ENCODE data around the gene OR2B2.
"Not testable (repeated sequence)": the region's sequence is repeated elsewhere in the genome, so short reads cannot be mapped to it uniquely, and the experiment has no call there.

The OR2B2 gene

DNA sequence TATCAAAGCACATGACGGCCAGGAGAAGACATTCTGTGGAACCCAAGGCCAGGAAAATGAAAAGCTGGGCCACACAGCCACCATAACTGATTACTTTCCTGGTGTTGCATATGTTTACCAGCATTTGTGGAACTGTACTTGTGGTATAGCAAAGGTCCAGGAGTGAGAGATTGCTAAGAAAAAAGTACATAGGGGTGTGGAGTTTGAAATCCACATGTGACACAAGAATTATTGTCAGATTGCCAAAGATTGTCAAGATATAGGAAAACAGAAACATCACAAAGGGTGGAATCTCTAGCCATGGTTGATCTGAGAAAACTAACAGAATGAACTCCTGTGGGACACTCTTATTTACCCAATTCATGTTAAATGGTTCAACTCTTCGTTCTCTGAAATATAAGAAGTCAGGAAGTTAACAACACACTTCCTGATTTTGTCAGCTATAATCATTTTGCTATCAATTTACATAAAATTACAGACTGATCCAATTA lies at the start of gene OR2B2:
TSS of gene OR2B2 (minus strand) at position 441 of the 491 bp plus-strand sequence. CDS start at position 364, 77 bp downstream.
- no peak for DNase-seq (ENCODE audit: low read depth)
- no peak within 1 kb of the TSS for H3K4me3 ChIP-seq (ENCODE audit: low read depth, low read length)
- TF ChIP-seq, protein P1, sequence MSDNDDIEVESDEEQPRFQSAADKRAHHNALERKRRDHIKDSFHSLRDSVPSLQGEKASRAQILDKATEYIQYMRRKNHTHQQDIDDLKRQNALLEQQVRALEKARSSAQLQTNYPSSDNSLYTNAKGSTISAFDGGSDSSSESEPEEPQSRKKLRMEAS (IDR thresholded peaks at IDR 0.05; ENCODE audit: low read depth, low read length), result no peak
- TF ChIP-seq CTCF (IDR thresholded peaks at IDR 0.05; ENCODE audit: low read depth, low read length) (no peak), MYC (IDR thresholded peaks at IDR 0.05; ENCODE audit: low read depth, low read length) (no peak), POLR2A (IDR thresholded peaks at IDR 0.05; ENCODE audit: extremely low read depth, insufficient read length) (no peak)

DNA sequence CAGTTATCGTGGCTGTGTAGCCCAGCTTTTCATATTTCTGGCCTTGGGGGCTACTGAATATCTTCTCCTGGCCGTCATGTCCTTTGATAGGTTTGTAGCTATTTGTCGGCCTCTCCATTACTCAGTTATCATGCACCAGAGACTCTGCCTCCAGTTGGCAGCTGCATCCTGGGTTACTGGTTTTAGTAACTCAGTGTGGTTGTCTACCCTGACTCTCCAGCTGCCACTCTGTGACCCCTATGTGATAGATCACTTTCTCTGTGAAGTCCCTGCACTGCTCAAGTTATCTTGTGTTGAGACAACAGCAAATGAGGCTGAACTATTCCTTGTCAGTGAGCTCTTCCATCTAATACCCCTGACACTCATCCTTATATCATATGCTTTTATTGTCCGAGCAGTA lies 45.3 kb upstream of the OR2B2 start:
- no peak for TF ChIP-seq CTCF (IDR thresholded peaks at IDR 0.05; ENCODE audit: low read depth, low read length)
- TF ChIP-seq, protein P1 (IDR thresholded peaks at IDR 0.05; ENCODE audit: low read depth, low read length), result no peak
- TF ChIP-seq MYC (IDR thresholded peaks at IDR 0.05; ENCODE audit: low read depth, low read length), result no peak
- no peak for TF ChIP-seq POLR2A (IDR thresholded peaks at IDR 0.05; ENCODE audit: extremely low read depth, insufficient read length)
- no peak overlapping the region for H3K4me3 ChIP-seq (ENCODE audit: low read depth, low read length)
- no peak for DNase-seq (ENCODE audit: low read depth)

- H3K4me3 ChIP-seq (ENCODE audit: low read depth, low read length), result no peak within 1 kb of the TSS
- TF ChIP-seq MYC (IDR thresholded peaks at IDR 0.05; ENCODE audit: low read depth, low read length) (no peak), POLR2A (IDR thresholded peaks at IDR 0.05; ENCODE audit: extremely low read depth, insufficient read length) (no peak), CTCF (IDR thresholded peaks at IDR 0.05; ENCODE audit: low read depth, low read length) (no peak)
- TF ChIP-seq, protein P1 (IDR thresholded peaks at IDR 0.05; ENCODE audit: low read depth, low read length), result no peak
- no peak for DNase-seq (ENCODE audit: low read depth)
These were observed 44.7 kb upstream of the OR2B2 start, which contains the start of gene OR2B6 for GRCh38 chr6:27956941-27957340. TSS of gene OR2B6 (plus strand) at chr6:27957241. CDS start at chr6:27957241, 0 bp downstream.

DNA sequence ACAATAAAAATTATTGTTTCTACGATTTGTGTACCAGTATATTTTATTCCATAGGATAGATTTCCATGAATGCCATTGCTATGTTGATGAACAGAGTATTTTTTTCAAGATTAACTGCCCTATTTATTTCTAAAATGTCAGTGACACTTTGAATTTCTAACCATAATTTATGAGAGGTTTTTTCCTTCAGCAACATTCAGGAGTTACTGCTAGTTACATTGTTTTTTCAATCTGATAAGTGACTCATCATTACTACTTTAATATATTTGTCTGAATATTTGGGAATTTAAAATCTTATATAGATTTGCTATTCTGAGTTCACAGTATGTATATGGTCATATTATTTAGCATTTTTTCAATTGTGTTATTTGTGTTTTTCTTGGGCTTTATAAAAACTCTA lies 38.8 kb upstream of the OR2B2 start:
- H3K4me3 ChIP-seq (ENCODE audit: low read depth, low read length), result no peak overlapping the region
- no peak for DNase-seq (ENCODE audit: low read depth)
- no peak for TF ChIP-seq CTCF (IDR thresholded peaks at IDR 0.05; ENCODE audit: low read depth, low read length)
- no peak for TF ChIP-seq MYC (IDR thresholded peaks at IDR 0.05; ENCODE audit: low read depth, low read length)
- TF ChIP-seq, protein P1 (IDR thresholded peaks at IDR 0.05; ENCODE audit: low read depth, low read length), result no peak
- TF ChIP-seq POLR2A (IDR thresholded peaks at IDR 0.05; ENCODE audit: extremely low read depth, insufficient read length), result no peak

DNA sequence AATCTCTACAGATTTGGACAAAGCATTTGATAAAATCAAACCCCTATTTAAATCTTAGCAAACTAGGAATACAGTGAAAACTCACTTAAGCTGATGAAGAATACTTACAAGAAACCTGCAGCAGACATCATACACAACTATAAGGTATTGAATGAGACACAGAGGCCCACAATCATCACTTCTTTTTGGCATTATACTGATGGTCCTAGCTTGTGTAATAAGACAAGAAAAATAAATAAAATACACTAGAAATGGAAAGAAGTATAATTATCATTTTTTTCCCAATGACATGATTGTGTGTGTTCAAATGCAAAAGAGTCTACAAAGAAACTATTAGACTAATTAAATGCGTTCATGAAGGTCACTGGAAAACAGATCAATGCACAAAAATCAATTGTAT lies 36.0 kb upstream of the OR2B2 start:
- TF ChIP-seq MYC (IDR thresholded peaks at IDR 0.05; ENCODE audit: low read depth, low read length), result no peak
- no peak for TF ChIP-seq POLR2A (IDR thresholded peaks at IDR 0.05; ENCODE audit: extremely low read depth, insufficient read length)
- no peak for TF ChIP-seq CTCF (IDR thresholded peaks at IDR 0.05; ENCODE audit: low read depth, low read length)
- TF ChIP-seq, protein P1 (IDR thresholded peaks at IDR 0.05; ENCODE audit: low read depth, low read length), result no peak
- no peak overlapping the region for H3K4me3 ChIP-seq (ENCODE audit: low read depth, low read length)
- no peak for DNase-seq (ENCODE audit: low read depth)

- not testable (repeated sequence) for DNase-seq (ENCODE audit: low read depth); H3K4me3 ChIP-seq (ENCODE audit: low read depth, low read length)
These were observed 30.9 kb upstream of the OR2B2 start for GRCh38 chr6:27943072-27943471.

Data from NB4 (cell line).